Loucy (cell line): ENCODE results near the gene INPP5K.

ENCODE experiments used
- H2AFZ ChIP-seq: fragments of 200-600 bp; sonication (generic); 2 replicates; pipeline ENCODE4 v1.6.0; 2016; ENCODE audit warnings: antibody characterized with exemption, mild to moderate bottlenecking, low read length, moderate library complexity
- H3F3A ChIP-seq: fragments of 200-600 bp; 2 replicates; pipeline ENCODE4 v1.6.0; 2016; ENCODE audit warnings: antibody characterized with exemption, low read depth, mild to moderate bottlenecking
- H3K27me3 ChIP-seq: fragments of 200-600 bp; sonication (generic); 2 replicates; pipeline ENCODE4 v1.6.1; 2014; ENCODE audit warnings: low read length, mild to moderate bottlenecking; ENCODE audit not compliant: insufficient read depth, poor library complexity, severe bottlenecking
- H3K36me3 ChIP-seq: fragments of 200-600 bp; sonication (generic); 2 replicates; pipeline ENCODE4 v1.6.1; 2016; ENCODE audit warnings: low read length; ENCODE audit not compliant: insufficient read depth
- H3K4me1 ChIP-seq: fragments of 200-600 bp; sonication (generic); 2 replicates; pipeline ENCODE4 v1.5.1; 2014; ENCODE audit warnings: low read length, mild to moderate bottlenecking; ENCODE audit not compliant: insufficient read depth, poor library complexity, severe bottlenecking
- H3K4me2 ChIP-seq: fragments of 200-600 bp; sonication (generic); 2 replicates; pipeline ENCODE4 v1.6.0; 2014; ENCODE audit warnings: antibody characterized with exemption, low read length, low read depth, mild to moderate bottlenecking; ENCODE audit not compliant: poor library complexity, severe bottlenecking
- H3K4me3 ChIP-seq: fragments of 200-600 bp; sonication (generic); 2 replicates; pipeline ENCODE4 v1.5.1; 2014; ENCODE audit warnings: low read length, mild to moderate bottlenecking, mixed read lengths; ENCODE audit not compliant: poor library complexity, severe bottlenecking
- H3K79me2 ChIP-seq: fragments of 200-600 bp; sonication (generic); 2 replicates; pipeline ENCODE4 v1.6.1; 2014; ENCODE audit warnings: low read length; ENCODE audit not compliant: insufficient read depth
- H3K9ac ChIP-seq: fragments of 200-600 bp; sonication (generic); 2 replicates; pipeline ENCODE4 v1.6.0; 2014; ENCODE audit warnings: mild to moderate bottlenecking, low read depth, low read length, moderate library complexity; ENCODE audit not compliant: poor library complexity, severe bottlenecking
- H3K9me2 ChIP-seq: fragments of 200-600 bp; sonication (generic); replicated peaks from 2 replicates; pipeline ENCODE4 v1.6.1; 2016; ENCODE audit warnings: low read depth, low read length, mixed read lengths
- H3K9me3 ChIP-seq: fragments of 200-600 bp; sonication (generic); 2 replicates; pipeline ENCODE4 v1.6.1; 2014; ENCODE audit warnings: mild to moderate bottlenecking, antibody characterized with exemption, low read length, low read depth; ENCODE audit not compliant: insufficient read depth
- H4K20me1 ChIP-seq: fragments of 200-600 bp; sonication (generic); 2 replicates; pipeline ENCODE4 v1.6.0; 2014; ENCODE audit warnings: antibody characterized with exemption, low read length, mild to moderate bottlenecking; ENCODE audit not compliant: insufficient read depth, poor library complexity, severe bottlenecking
- CTCF ChIP-seq: fragments of 200-600 bp; sonication (generic); conservative IDR thresholded peaks from 2 replicates; pipeline ENCODE4 v1.5.1; 2014; ENCODE audit warnings: mild to moderate bottlenecking, antibody characterized with exemption, low read length
- EZH2phosphoT487 ChIP-seq: fragments of 200-600 bp; IDR thresholded peaks from 2 replicates; pipeline ENCODE4 v1.6.1; 2018; ENCODE audit warnings: antibody characterized with exemption, mild to moderate bottlenecking, moderate library complexity, borderline replicate concordance

INPP5K gene

GRCh38 chr17:1560101-1560857, 43.9 kb upstream of the INPP5K start:
- Histone ChIP-seq H3K4me3 (peak overlapping the region; percentile 78), H3K4me2 (peak overlapping the region; percentile 81), H3K27me3 (no peaks in the 10 kb centered on the region), H3K79me2 (peaks cover 54% of the 10 kb centered on the region), H4K20me1 (peaks cover 31% of the 10 kb centered on the region), H3K4me1 (peaks cover 24% of the 10 kb centered on the region), H3K9me2 (no peaks in the 10 kb centered on the region), H2AFZ (no peak overlapping the region), H3K36me3 (peaks cover 3% of the 10 kb centered on the region; the same call in 1 of the 2 replicates), H3F3A (no peaks in the 10 kb centered on the region), H3K9me3 (no peaks in the 10 kb centered on the region), H3K9ac (peak overlapping the region; percentile 77)
- TF ChIP-seq CTCF (no peak), EZH2phosphoT487 (no peak)

- H3K9me2 ChIP-seq = no peaks in the 10 kb centered on the region
- peaks cover 24% of the 10 kb centered on the region for H3K4me1 ChIP-seq
- H3K27me3 ChIP-seq = no peaks in the 10 kb centered on the region
- H3K36me3 ChIP-seq = peaks cover 3% of the 10 kb centered on the region; the same call in 1 of the 2 replicates
- H3F3A ChIP-seq = no peaks in the 10 kb centered on the region
- H3K9me3 ChIP-seq = no peaks in the 10 kb centered on the region
- H3K9ac ChIP-seq = no peak overlapping the region
- peak overlapping the region; percentile 78 for H3K4me3 ChIP-seq
- peaks cover 58% of the 10 kb centered on the region for H3K79me2 ChIP-seq
- H2AFZ ChIP-seq = no peak overlapping the region
- peak overlapping the region; percentile 81 for H3K4me2 ChIP-seq
- H4K20me1 ChIP-seq = peaks cover 31% of the 10 kb centered on the region
- TF ChIP-seq CTCF = no peak
- TF ChIP-seq EZH2phosphoT487 = no peak
Observed at GRCh38 chr17:1559047-1560043, 42.9 kb upstream of the INPP5K start.

- H3K9ac ChIP-seq = no peak overlapping the region
- H2AFZ ChIP-seq = no peak overlapping the region
- H3K36me3 ChIP-seq = peaks cover 3% of the 10 kb centered on the region; the same call in 1 of the 2 replicates
- TF ChIP-seq CTCF (no peak), EZH2phosphoT487 (no peak)
- H3K79me2 ChIP-seq = peaks cover 64% of the 10 kb centered on the region
- no peaks in the 10 kb centered on the region for H3K9me2 ChIP-seq
- H3K9me3 ChIP-seq = no peaks in the 10 kb centered on the region
- peaks cover 24% of the 10 kb centered on the region for H3K4me1 ChIP-seq
- no peak overlapping the region for H3K4me3 ChIP-seq
- H3K4me2 ChIP-seq = no peak overlapping the region
- H4K20me1 ChIP-seq = peaks cover 31% of the 10 kb centered on the region
- no peaks in the 10 kb centered on the region for H3F3A ChIP-seq
- no peaks in the 10 kb centered on the region for H3K27me3 ChIP-seq
Observed at GRCh38 chr17:1558401-1558800, 42.0 kb upstream of the INPP5K start.
